ENCODE results near the gene DLST.

Gene DLST

DNA sequence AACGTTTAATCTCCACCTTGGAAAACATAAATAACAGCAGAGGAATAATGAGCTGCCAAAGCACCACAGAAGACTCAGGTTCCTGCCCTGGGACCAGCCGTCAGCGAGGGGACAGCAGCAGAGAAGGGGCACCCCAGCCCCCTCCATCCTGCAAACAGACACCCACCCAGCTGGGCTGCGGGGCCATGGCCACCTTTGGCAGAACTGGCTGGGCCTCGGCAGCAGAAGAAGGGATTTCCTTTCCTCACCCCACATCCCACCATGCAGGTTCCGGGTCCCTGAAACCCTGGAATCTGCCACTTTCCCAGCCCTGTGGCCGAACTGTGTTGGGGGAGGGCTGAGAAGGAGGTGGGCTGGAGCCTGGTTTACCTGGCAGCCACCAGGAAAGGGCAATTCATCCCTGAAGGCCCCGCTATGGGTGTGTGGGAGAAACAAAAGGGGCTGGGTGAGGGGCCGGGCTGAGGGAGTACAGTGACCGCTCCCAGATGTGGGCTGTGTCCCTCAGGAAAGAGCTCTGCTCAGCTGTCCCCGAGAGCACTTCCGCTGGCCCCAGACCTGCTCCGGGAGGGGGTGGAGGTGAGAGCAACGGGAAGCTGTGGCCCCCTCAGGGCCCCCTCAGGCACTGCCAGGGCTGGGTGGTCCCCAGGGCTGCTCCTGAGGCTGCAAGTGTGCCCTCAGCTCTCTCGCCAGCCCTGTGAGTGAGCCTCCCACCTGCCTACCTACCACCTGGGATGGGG is 69.9 kb downstream of the DLST start:
- in situ Hi-C loops (cut with MboI; ENCODE audit: low sequenced_read_pairs) = no loop called here

DNA sequence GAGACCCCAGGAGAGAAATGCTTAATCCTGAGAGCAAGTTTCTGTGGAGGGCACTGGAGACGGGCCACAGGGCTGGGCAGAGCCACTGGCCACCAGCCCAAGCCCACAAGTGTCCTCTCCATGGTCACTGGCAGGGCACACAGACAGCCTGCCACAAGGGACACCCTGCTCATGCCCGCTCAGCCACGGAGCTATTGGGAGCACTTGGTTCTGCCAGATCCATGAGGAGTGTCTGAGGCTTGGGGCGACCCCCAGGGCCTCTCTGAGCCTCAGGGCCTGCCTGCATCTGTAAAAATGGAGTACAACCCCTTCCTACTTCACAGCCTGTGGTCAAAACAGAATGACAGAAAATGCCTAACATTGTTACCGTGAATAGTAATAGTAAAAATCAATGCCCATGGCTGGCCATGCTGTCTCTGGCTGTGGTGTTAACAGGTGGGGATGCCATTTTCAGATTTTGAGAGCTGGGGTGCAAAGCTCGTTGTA is 70.5 kb downstream of the DLST start:
- in situ Hi-C loops (cut with MboI; ENCODE audit: low sequenced_read_pairs) = no loop called here

DNA sequence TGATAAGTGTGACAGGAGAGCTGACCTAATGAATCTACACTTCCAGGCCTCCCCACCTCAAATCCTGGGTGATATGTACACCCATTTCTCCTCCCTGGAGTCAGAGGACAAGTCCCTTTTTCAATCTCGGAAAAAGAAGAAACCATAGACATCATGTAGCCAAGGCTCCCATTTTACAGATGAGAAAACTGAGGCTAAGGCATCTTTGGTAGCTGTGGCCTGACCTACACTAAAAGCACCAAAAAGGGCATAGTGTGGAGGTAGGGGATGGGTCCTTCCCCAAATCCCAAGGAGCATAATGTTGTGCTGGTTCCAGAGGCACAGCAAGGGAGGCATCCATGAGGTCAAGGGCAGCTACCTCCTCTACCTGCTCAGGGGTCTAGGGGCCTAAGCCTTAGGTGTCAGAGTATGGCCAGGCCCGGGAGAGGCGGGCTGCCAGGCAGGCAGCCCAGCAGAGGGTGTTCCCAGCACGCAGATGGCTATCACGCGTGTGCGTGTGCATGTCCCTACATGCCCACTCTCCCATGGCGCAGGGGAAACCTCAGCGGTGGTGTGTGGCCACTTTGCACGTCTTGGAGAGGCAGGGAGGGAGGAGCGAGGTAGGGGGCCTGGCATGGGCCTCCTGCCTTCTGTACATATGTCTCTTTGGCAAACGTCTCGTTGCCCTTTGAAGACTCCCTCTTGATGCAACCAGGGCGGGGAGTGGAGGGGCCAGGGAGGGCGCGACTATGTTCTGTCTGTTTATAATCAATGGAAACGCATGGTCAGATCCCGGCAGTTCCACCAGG is 71.2 kb downstream of the DLST start:
- in situ Hi-C loops (cut with MboI; ENCODE audit: low sequenced_read_pairs) = no loop called here
